ENCODE results near the gene RYR3. TPM values are rescaled to one million over a fixed set of nuclear protein-coding genes. Genes with fewer than 3 reads are reported as not detected.

Gene RYR3
- 10 to 100 TPM in 1 of 2 donors, 1 to 10 TPM in 1; 9.9 to 40.1 TPM for total RNA-seq

DNA sequence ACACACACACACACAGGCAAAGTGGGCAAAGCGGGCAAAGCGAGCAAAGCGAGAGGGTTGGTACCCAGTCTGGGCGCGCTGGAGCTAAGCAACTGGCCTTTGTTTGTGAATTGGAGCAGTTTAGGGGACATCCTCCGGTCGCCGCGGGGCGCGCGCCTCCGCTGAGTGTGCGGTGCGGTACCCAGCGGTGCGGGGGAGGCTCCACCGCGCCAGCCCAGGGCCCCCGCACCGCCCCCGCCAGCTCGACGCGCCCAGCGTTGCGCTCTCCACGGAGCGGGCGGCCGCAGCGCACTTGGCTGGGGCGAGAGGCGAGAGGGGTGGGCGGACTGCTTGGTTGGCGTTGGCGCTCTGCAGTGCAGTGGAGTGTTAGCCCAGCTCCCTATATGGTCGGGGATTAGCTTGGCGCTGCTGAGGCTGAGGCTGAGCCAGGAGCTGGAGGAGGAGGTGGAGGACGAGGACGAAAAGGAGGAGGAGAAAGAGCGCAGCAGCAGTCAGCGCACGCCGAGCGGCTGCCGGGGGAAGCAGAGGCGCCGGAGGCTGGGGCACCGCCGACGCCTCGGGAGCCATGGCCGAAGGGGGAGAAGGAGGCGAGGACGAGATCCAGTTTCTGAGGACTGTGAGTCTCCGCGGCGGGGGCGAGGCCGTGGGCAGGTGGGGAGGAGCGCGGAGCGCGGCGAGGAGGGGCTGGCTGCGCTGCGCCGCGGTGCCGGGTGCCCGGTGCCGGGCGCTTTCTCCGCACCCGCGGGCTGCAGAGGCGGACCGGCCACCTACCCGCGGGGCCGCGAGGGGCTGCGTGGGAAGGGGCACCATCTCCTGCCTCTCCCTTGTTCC is at the start of gene RYR3:
RYR3 (plus strand) TSS at position 487 of the 831 bp plus-strand sequence; CDS start at position 566, 79 bp downstream.
- Histone ChIP-seq H3K27me3 (replicated peaks; ENCODE audit: insufficient read depth) (no peaks in the 10 kb centered on the region), H3K36me3 (no peaks in the 10 kb centered on the region), H3K4me3 (peak within 1 kb of the TSS; percentile 78), H3K4me1 (ENCODE audit: control insufficient read depth in 1 of 2, low read depth in 2 of 2) (peaks cover 0 to 16% of the 10 kb centered on the region in 2 donors), H3K9me3 (no peaks in the 10 kb centered on the region), H3K27ac (peak within 1 kb of the TSS; percentile 58 to 59)
- ATAC-seq (ENCODE audit: insufficient number of reproducible peaks, low FRiP score, low read depth) (peak; percentile 62), DNase-seq (ENCODE audit: low spot score) (no peak)
- TF ChIP-seq, protein P1, sequence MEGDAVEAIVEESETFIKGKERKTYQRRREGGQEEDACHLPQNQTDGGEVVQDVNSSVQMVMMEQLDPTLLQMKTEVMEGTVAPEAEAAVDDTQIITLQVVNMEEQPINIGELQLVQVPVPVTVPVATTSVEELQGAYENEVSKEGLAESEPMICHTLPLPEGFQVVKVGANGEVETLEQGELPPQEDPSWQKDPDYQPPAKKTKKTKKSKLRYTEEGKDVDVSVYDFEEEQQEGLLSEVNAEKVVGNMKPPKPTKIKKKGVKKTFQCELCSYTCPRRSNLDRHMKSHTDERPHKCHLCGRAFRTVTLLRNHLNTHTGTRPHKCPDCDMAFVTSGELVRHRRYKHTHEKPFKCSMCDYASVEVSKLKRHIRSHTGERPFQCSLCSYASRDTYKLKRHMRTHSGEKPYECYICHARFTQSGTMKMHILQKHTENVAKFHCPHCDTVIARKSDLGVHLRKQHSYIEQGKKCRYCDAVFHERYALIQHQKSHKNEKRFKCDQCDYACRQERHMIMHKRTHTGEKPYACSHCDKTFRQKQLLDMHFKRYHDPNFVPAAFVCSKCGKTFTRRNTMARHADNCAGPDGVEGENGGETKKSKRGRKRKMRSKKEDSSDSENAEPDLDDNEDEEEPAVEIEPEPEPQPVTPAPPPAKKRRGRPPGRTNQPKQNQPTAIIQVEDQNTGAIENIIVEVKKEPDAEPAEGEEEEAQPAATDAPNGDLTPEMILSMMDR (IDR thresholded peaks at IDR 0.05) = no peak

DNA sequence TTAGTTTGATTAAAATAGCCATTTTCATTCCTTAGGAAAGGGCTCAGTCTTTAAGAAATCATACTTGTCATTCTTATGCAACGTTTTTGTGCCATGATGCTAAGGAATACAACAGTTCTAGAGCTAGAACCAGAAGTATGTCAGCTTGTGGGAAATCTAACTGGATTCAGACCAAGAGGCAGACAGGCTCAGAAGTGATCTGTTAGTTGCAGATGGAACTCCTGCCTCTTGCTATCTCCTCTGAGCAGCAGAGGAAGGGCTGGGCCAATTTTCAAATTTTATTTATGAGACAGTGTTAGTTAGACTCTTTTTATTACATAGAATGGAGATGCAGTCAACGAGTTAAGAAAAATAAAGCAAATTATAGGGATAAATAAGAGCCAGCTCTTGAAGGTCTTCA is 48.5 kb upstream of the RYR3 start:
- Histone ChIP-seq H3K4me3 (no peak overlapping the region), H3K4me1 (ENCODE audit: control insufficient read depth in 1 of 2, low read depth in 2 of 2) (no peaks in the 10 kb centered on the region), H3K27ac (no peak overlapping the region), H3K27me3 (replicated peaks; ENCODE audit: insufficient read depth) (no peaks in the 10 kb centered on the region), H3K9me3 (no peaks in the 10 kb centered on the region), H3K36me3 (no peaks in the 10 kb centered on the region)
- no peak for ATAC-seq (ENCODE audit: insufficient number of reproducible peaks, low FRiP score, low read depth)
- TF ChIP-seq, protein P1 (IDR thresholded peaks at IDR 0.05) = no peak
- no peak for DNase-seq (ENCODE audit: low spot score)

DNA sequence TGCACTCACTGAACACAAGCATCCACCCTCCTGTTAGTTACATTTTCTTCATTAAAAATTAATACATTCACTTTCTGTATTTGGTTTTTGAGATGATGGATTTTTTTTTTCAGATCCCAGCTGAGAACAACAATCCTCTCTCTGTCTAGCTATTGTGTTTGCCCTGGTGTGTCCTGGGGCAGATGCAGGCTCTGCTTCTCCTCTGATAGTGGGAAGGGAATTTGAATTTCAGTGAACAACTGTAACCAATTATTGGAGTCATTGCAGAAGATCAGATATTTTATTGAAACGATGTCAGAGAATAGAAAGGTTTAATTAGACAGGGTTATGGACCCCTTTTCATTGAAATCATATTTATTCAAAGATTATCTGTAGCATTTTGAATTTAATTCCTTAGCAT is 33.1 kb upstream of the RYR3 start:
- Histone ChIP-seq H3K9me3 (no peaks in the 10 kb centered on the region), H3K27ac (no peak overlapping the region), H3K4me3 (no peak overlapping the region), H3K27me3 (replicated peaks; ENCODE audit: insufficient read depth) (no peaks in the 10 kb centered on the region), H3K4me1 (ENCODE audit: control insufficient read depth in 1 of 2, low read depth in 2 of 2) (no peaks in the 10 kb centered on the region), H3K36me3 (no peaks in the 10 kb centered on the region)
- DNase-seq (ENCODE audit: low spot score) (no peak), ATAC-seq (ENCODE audit: insufficient number of reproducible peaks, low FRiP score, low read depth) (no peak)
- TF ChIP-seq, protein P1 (IDR thresholded peaks at IDR 0.05) = no peak

- TF ChIP-seq, protein P1 (IDR thresholded peaks at IDR 0.05) = no peak
- no peaks in the 10 kb centered on the region for H3K4me1 ChIP-seq (ENCODE audit: control insufficient read depth in 1 of 2, low read depth in 2 of 2)
- H3K36me3 ChIP-seq = no peaks in the 10 kb centered on the region
- no peaks in the 10 kb centered on the region for H3K9me3 ChIP-seq
- no peak overlapping the region for H3K27ac ChIP-seq
- DNase-seq (ENCODE audit: low spot score) (no peak), ATAC-seq (ENCODE audit: insufficient number of reproducible peaks, low FRiP score, low read depth) (no peak)
- H3K27me3 ChIP-seq (replicated peaks; ENCODE audit: insufficient read depth) = no peaks in the 10 kb centered on the region
- H3K4me3 ChIP-seq = no peak overlapping the region
These were observed 31.8 kb upstream of the RYR3 start for GRCh38 chr15:33278816-33279612.

- TF ChIP-seq, protein P1 (IDR thresholded peaks at IDR 0.05) = no peak
- Histone ChIP-seq H3K4me3 (no peak overlapping the region), H3K27ac (no peak overlapping the region), H3K36me3 (no peaks in the 10 kb centered on the region), H3K4me1 (ENCODE audit: control insufficient read depth in 1 of 2, low read depth in 2 of 2) (no peaks in the 10 kb centered on the region), H3K27me3 (replicated peaks; ENCODE audit: insufficient read depth) (no peaks in the 10 kb centered on the region), H3K9me3 (no peaks in the 10 kb centered on the region)
- DNase-seq (ENCODE audit: low spot score) (no peak), ATAC-seq (ENCODE audit: insufficient number of reproducible peaks, low FRiP score, low read depth) (no peak)
These were observed 31.1 kb upstream of the RYR3 start for GRCh38 chr15:33279613-33280205.

Measured in thoracic aorta (tissue), 2 donors.